B cell (primary cell): ENCODE data around the gene GAR1.

ENCODE experiments used
- EZH2 ChIP-seq: IDR thresholded peaks from 2 replicates; pipeline ENCODE4 v1.6.1; 2012; ENCODE audit warnings: borderline replicate concordance, low read depth, mild to moderate bottlenecking, moderate library complexity, low read length; ENCODE audit not compliant: insufficient read depth, poor library complexity, severe bottlenecking
- TF ChIP-seq, protein P1 (sequence below): fragments of 200-600 bp; IDR thresholded peaks from one replicate; pipeline ENCODE4 v1.8.0; 2022; ENCODE audit warnings: antibody characterized with exemption, mild to moderate bottlenecking

- TF ChIP-seq, protein P1, sequence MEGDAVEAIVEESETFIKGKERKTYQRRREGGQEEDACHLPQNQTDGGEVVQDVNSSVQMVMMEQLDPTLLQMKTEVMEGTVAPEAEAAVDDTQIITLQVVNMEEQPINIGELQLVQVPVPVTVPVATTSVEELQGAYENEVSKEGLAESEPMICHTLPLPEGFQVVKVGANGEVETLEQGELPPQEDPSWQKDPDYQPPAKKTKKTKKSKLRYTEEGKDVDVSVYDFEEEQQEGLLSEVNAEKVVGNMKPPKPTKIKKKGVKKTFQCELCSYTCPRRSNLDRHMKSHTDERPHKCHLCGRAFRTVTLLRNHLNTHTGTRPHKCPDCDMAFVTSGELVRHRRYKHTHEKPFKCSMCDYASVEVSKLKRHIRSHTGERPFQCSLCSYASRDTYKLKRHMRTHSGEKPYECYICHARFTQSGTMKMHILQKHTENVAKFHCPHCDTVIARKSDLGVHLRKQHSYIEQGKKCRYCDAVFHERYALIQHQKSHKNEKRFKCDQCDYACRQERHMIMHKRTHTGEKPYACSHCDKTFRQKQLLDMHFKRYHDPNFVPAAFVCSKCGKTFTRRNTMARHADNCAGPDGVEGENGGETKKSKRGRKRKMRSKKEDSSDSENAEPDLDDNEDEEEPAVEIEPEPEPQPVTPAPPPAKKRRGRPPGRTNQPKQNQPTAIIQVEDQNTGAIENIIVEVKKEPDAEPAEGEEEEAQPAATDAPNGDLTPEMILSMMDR = no peak
- TF ChIP-seq EZH2 = no peak
These were observed 56.5 kb downstream of the GAR1 start for GRCh38 chr4:109872065-109872464.
